Measurements from ENCODE around the gene BRWD1.
"Not testable (repeated sequence)": the region's sequence is repeated elsewhere in the genome, so short reads cannot be mapped to it uniquely, and the experiment has no call there.

Gene BRWD1

GRCh38 chr21:39221282-39221996, 92.0 kb downstream of the BRWD1 start:
- no peak for DNase-seq (ENCODE audit: low read depth in 2 of 2)
- H3K4me3 ChIP-seq (replicated peaks in 1 of 2; ENCODE audit: low read depth in 2 of 2, low read length in 2 of 2), result no peak overlapping the region
- TF ChIP-seq CTCF (IDR thresholded peaks at IDR 0.05; ENCODE audit: low read depth, low read length), result no peak

- H3K4me3 ChIP-seq (replicated peaks in 1 of 2; ENCODE audit: low read depth in 2 of 2, low read length in 2 of 2); DNase-seq (ENCODE audit: low read depth in 2 of 2): not testable (repeated sequence)
These were observed 92.6 kb downstream of the BRWD1 start for GRCh38 chr21:39220875-39221274.

GRCh38 chr21:39220150-39220549, 93.3 kb downstream of the BRWD1 start:
- no peak for DNase-seq (ENCODE audit: low read depth in 2 of 2)
- no peak for TF ChIP-seq CTCF (IDR thresholded peaks at IDR 0.05; ENCODE audit: low read depth, low read length)
- H3K4me3 ChIP-seq (replicated peaks in 1 of 2; ENCODE audit: low read depth in 2 of 2, low read length in 2 of 2), result no peak overlapping the region

GRCh38 chr21:39218082-39218409, 95.4 kb downstream of the BRWD1 start:
- no peak for TF ChIP-seq CTCF (IDR thresholded peaks at IDR 0.05; ENCODE audit: low read depth, low read length)
- H3K4me3 ChIP-seq (replicated peaks in 1 of 2; ENCODE audit: low read depth in 2 of 2, low read length in 2 of 2), result no peak overlapping the region
- no peak for DNase-seq (ENCODE audit: low read depth in 2 of 2)

- TF ChIP-seq CTCF (IDR thresholded peaks at IDR 0.05; ENCODE audit: low read depth, low read length), result no peak
- H3K4me3 ChIP-seq (replicated peaks in 1 of 2; ENCODE audit: low read depth in 2 of 2, low read length in 2 of 2), result no peak overlapping the region
- no peak for DNase-seq (ENCODE audit: low read depth in 2 of 2)
These were observed 95.9 kb downstream of the BRWD1 start for GRCh38 chr21:39217356-39218081.

- DNase-seq (ENCODE audit: low read depth in 2 of 2), result no peak
- no peak overlapping the region for H3K4me3 ChIP-seq (replicated peaks in 1 of 2; ENCODE audit: low read depth in 2 of 2, low read length in 2 of 2)
- TF ChIP-seq CTCF (IDR thresholded peaks at IDR 0.05; ENCODE audit: low read depth, low read length), result no peak
These were observed 97.1 kb downstream of the BRWD1 start for GRCh38 chr21:39216290-39216689.

- DNase-seq (ENCODE audit: low read depth in 2 of 2), result no peak
- H3K4me3 ChIP-seq (replicated peaks in 1 of 2; ENCODE audit: low read depth in 2 of 2, low read length in 2 of 2), result no peak overlapping the region
- no peak for TF ChIP-seq CTCF (IDR thresholded peaks at IDR 0.05; ENCODE audit: low read depth, low read length)
These were observed 98.4 kb downstream of the BRWD1 start for GRCh38 chr21:39215078-39215477.
